Esophagus mucosa (tissue), 1 donor: ENCODE results near the gene KLRC1. TPM values are rescaled to one million over a fixed set of nuclear protein-coding genes. Genes with fewer than 3 reads are reported as not detected.
A peak's percentile ranks its signal among the peaks of the same experiment; 100 is the strongest.
"Not testable (repeated sequence)": the region's sequence is repeated elsewhere in the genome, so short reads cannot be mapped to it uniquely, and the experiment has no call there.

ENCODE experiments used
- ATAC-seq: fragments of 200-7000 bp; cut with Tn5 transposase; one replicate; pipeline ENCODE4 v1.9.1; 2020
- total RNA-seq: library from RNA; stranded (reverse); gene quantifications from one replicate; pipeline ENCODE4 v1.2.4, GENCODE V29; 2023
- donor health status: DM: yes; HTN: yes; CAD: no.

The KLRC1 gene
- not detected for total RNA-seq

GRCh38 chr12:10453156-10453555, at the start of gene KLRC1:
TSS of gene KLRC1 (minus strand) at chr12:10453377. CDS start at chr12:10451156, 2,221 bp downstream.
- ATAC-seq: peak; percentile 36

- no peak for ATAC-seq
These were observed 47.9 kb upstream of the KLRC1 start for GRCh38 chr12:10501030-10501429.

- ATAC-seq: no peak
These were observed 44.9 kb upstream of the KLRC1 start for GRCh38 chr12:10498042-10498441.

- ATAC-seq: no peak
These were observed 44.4 kb upstream of the KLRC1 start for GRCh38 chr12:10497602-10498001.

GRCh38 chr12:10491766-10492165, 38.6 kb upstream of the KLRC1 start:
- ATAC-seq: no peak

- not testable (repeated sequence) for ATAC-seq
These were observed 34.2 kb upstream of the KLRC1 start for GRCh38 chr12:10487328-10487727.

- not testable (repeated sequence) for ATAC-seq
These were observed 28.7 kb upstream of the KLRC1 start for GRCh38 chr12:10481901-10482300.

- not testable (repeated sequence) for ATAC-seq
These were observed 19.6 kb upstream of the KLRC1 start for GRCh38 chr12:10472808-10473207.

- no peak for ATAC-seq
These were observed 16.5 kb upstream of the KLRC1 start for GRCh38 chr12:10469701-10470100.

- ATAC-seq: no peak
These were observed 13.1 kb upstream of the KLRC1 start for GRCh38 chr12:10466311-10466710.

GRCh38 chr12:10457760-10458159, 4.6 kb upstream of the KLRC1 start:
- no peak for ATAC-seq

- ATAC-seq: no peak
These were observed 3.7 kb upstream of the KLRC1 start for GRCh38 chr12:10456856-10457255.

- no peak for ATAC-seq
These were observed 2.6 kb upstream of the KLRC1 start for GRCh38 chr12:10455766-10456165.

- ATAC-seq: no peak
These were observed 1.4 kb upstream of the KLRC1 start for GRCh38 chr12:10454531-10454930.

GRCh38 chr12:10448236-10448635, 4.9 kb downstream of the KLRC1 start:
- ATAC-seq: no peak

GRCh38 chr12:10446052-10446451, 7.1 kb downstream of the KLRC1 start:
- ATAC-seq: not testable (repeated sequence)

GRCh38 chr12:10441144-10441543, 12.0 kb downstream of the KLRC1 start:
- not testable (repeated sequence) for ATAC-seq

GRCh38 chr12:10439608-10440274, 13.4 kb downstream of the KLRC1 start:
- not testable (repeated sequence) for ATAC-seq

- ATAC-seq: not testable (repeated sequence)
These were observed 15.6 kb downstream of the KLRC1 start for GRCh38 chr12:10437601-10438000.

GRCh38 chr12:10435816-10436215, 17.4 kb downstream of the KLRC1 start, which contains the start of gene KLRC2:
TSS of gene KLRC2 (minus strand) at chr12:10436010. CDS start at chr12:10435986, 24 bp downstream.
- peak; percentile 48 for ATAC-seq

- not testable (repeated sequence) for ATAC-seq
These were observed 22.6 kb downstream of the KLRC1 start for GRCh38 chr12:10430623-10431022.

- ATAC-seq: not testable (repeated sequence)
These were observed 27.2 kb downstream of the KLRC1 start for GRCh38 chr12:10425938-10426337.

- ATAC-seq: not testable (repeated sequence)
These were observed 28.8 kb downstream of the KLRC1 start for GRCh38 chr12:10424260-10424899.

- not testable (repeated sequence) for ATAC-seq
These were observed 31.0 kb downstream of the KLRC1 start for GRCh38 chr12:10422159-10422558.
